ENCODE data around the gene BCL2L15. TPM values are rescaled to one million over a fixed set of nuclear protein-coding genes. Genes with fewer than 3 reads are reported as not detected.

The BCL2L15 gene
- total and polyA plus RNA-seq, 4 experiments from 2014 or later: 0.75 to 2.1 (median 1.3) TPM

GRCh38 chr1:113924473-113924872 lies 37.1 kb upstream of the BCL2L15 start:
- Histone ChIP-seq H3K36me3 (ENCODE audit: insufficient read depth, low read length) (no peaks in the 10 kb centered on the region), H3K27me3 (ENCODE audit: insufficient read depth, low read length) (no peaks in the 10 kb centered on the region), H3K4me3 (ENCODE audit: low read length in 2 of 2) (no peak overlapping the region), H3K4me1 (ENCODE audit: insufficient read depth, low read length) (peaks cover 7% of the 10 kb centered on the region), H3K27ac (ENCODE audit: low read depth, low read length) (no peak overlapping the region), H3K9me3 (ENCODE audit: control insufficient read depth in 1 of 2, low read length in 2 of 2) (no peaks in the 10 kb centered on the region)
- CTCF ChIA-PET (ENCODE audit: partially characterized antibody): interaction anchor here (0.6 to 1.2 kb wide), 5 partner anchors 10 to 89 kb away, joined by 3 read pairs; no protein-coding TSS in a partner anchor
- Mint-ChIP-seq H3K4me3 (no peak overlapping the region), H3K27ac (no peak overlapping the region), H3K36me3 (peaks cover 0 to 10% of the 10 kb centered on the region in 2 donors), H3K27me3 (peaks cover 0 to 2% of the 10 kb centered on the region in 2 donors), H3K4me1 (peaks cover 13 to 20% (median 15%) of the 10 kb centered on the region in 4 donors), H3K9me3 (no peaks in the 10 kb centered on the region)
- intact Hi-C loops (cut with micrococcal nuclease): no loop called here
- DNase-seq: no peak
- POLR2A ChIA-PET (ENCODE audit: partially characterized antibody): interaction anchor here (1.5 to 9.3 kb wide), 2 partner anchors 11 to 19 kb away, joined by 4 to 277 read pairs; partner anchors contain the start of genes AP4B1 and DCLRE1B

- peaks cover 3 to 5% (median 4%) of the 10 kb centered on the region in 4 donors for H3K4me1 Mint-ChIP-seq
- H3K27me3 Mint-ChIP-seq: peaks cover 0 to 3% of the 10 kb centered on the region in 2 donors
- Histone ChIP-seq H3K27me3 (ENCODE audit: insufficient read depth, low read length) (no peaks in the 10 kb centered on the region), H3K36me3 (ENCODE audit: insufficient read depth, low read length) (no peaks in the 10 kb centered on the region), H3K4me1 (ENCODE audit: insufficient read depth, low read length) (no peaks in the 10 kb centered on the region), H3K27ac (ENCODE audit: low read depth, low read length) (no peak overlapping the region), H3K4me3 (ENCODE audit: low read length in 2 of 2) (no peak overlapping the region), H3K9me3 (ENCODE audit: control insufficient read depth in 1 of 2, low read length in 2 of 2) (no peaks in the 10 kb centered on the region)
- no peaks in the 10 kb centered on the region for H3K9me3 Mint-ChIP-seq
- DNase-seq: no peak
- intact Hi-C loops (cut with micrococcal nuclease): no loop called here
- no peaks in the 10 kb centered on the region for H3K36me3 Mint-ChIP-seq
- ChIA-PET CTCF (ENCODE audit: partially characterized antibody) (no interaction called here), POLR2A (ENCODE audit: partially characterized antibody) (no interaction called here)
- H3K27ac Mint-ChIP-seq: no peak overlapping the region
- H3K4me3 Mint-ChIP-seq: no peak overlapping the region
These were observed 35.6 kb upstream of the BCL2L15 start for GRCh38 chr1:113922957-113923356.

DNA sequence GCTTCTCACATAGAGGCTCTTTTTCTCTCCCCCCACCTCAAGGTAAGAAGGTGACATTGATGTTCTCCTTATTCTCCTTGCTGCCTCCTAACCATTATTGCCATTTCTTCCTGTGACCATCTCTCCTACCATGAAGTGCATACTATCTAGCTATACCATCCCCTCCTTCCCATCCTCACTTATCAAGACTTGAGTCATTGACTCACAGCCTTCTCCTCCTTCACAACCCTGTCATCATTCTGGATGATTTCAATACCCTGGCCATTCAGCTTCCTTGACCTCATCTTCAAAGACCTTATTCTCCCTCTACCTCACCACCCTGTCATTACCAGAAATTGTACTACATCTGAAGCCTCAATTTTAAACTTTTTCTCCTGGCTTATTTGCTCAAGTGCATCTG lies 30.9 kb upstream of the BCL2L15 start:
- H3K36me3 ChIP-seq (ENCODE audit: insufficient read depth, low read length): no peaks in the 10 kb centered on the region
- H3K36me3 Mint-ChIP-seq: peaks cover 0 to 3% of the 10 kb centered on the region in 2 donors
- H3K4me3 ChIP-seq (ENCODE audit: low read length in 2 of 2): no peak overlapping the region
- no peak overlapping the region for H3K27ac Mint-ChIP-seq
- DNase-seq: no peak
- no peak overlapping the region for H3K27ac ChIP-seq (ENCODE audit: low read depth, low read length)
- H3K9me3 ChIP-seq (ENCODE audit: control insufficient read depth in 1 of 2, low read length in 2 of 2): no peaks in the 10 kb centered on the region
- H3K4me1 ChIP-seq (ENCODE audit: insufficient read depth, low read length): no peaks in the 10 kb centered on the region
- POLR2A ChIA-PET (ENCODE audit: partially characterized antibody): interaction anchor here (0.5 to 4.8 kb wide), 2 partner anchors 12 to 953 kb away, joined by 3 to 25 read pairs; partner anchors contain the start of gene HIPK1
- intact Hi-C loops (cut with micrococcal nuclease): no loop called here
- peaks cover 0 to 2% (median 0%) of the 10 kb centered on the region in 4 donors for H3K4me1 Mint-ChIP-seq
- H3K9me3 Mint-ChIP-seq: no peaks in the 10 kb centered on the region
- CTCF ChIA-PET (ENCODE audit: partially characterized antibody): interaction anchor here (1.2 kb wide), 1 partner anchor 12 kb away, joined by 6 read pairs; no protein-coding TSS in a partner anchor
- H3K27me3 ChIP-seq (ENCODE audit: insufficient read depth, low read length): no peaks in the 10 kb centered on the region
- H3K27me3 Mint-ChIP-seq: peaks cover 0 to 3% of the 10 kb centered on the region in 2 donors
- no peak overlapping the region for H3K4me3 Mint-ChIP-seq

DNA sequence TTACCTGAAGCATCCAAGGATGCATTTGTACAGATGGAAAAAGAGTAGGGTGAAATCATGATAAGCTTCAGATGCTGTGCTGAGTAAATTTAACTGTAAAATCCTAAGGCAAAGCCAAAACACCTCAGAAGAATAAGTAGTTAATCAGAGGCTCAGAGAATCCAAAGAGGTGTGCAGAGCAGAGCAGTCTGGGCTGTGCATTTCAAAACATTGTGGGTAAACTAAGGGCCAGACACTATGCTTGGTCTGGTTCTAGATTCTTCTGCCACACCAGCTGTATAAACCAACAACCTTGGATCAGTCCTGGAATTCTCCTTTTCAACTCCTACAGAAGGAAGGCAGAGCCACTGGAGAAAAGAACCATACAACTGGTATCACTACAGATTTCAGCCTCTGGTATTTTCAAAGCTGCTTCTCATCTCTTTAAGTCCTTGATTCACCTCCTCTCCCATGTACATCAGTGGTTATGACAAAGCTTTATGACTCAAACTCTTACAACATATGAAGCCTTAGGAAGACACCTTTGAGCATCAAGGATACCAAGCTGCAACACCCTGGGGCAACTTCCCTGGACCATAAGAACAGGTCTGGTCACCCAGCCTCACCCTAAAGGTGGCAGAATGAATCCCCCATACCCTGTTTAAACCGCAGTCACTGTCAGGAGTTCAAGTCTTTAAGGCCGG lies 30.2 kb upstream of the BCL2L15 start:
- peaks cover 0 to 2% (median 0%) of the 10 kb centered on the region in 4 donors for H3K4me1 Mint-ChIP-seq
- H3K27ac Mint-ChIP-seq: no peak overlapping the region
- H3K36me3 ChIP-seq (ENCODE audit: insufficient read depth, low read length): peaks cover under 1% of the 10 kb centered on the region
- H3K27me3 ChIP-seq (ENCODE audit: insufficient read depth, low read length): no peaks in the 10 kb centered on the region
- DNase-seq: no peak
- H3K27me3 Mint-ChIP-seq: peaks cover 0 to 3% of the 10 kb centered on the region in 2 donors
- H3K4me3 ChIP-seq (ENCODE audit: low read length in 2 of 2): no peak overlapping the region
- intact Hi-C loops (cut with micrococcal nuclease): no loop called here
- no peak overlapping the region for H3K4me3 Mint-ChIP-seq
- POLR2A ChIA-PET (ENCODE audit: partially characterized antibody): interaction anchor here (0.5 to 4.8 kb wide), 2 partner anchors 12 to 952 kb away, joined by 3 to 25 read pairs; partner anchors contain the start of gene HIPK1
- CTCF ChIA-PET (ENCODE audit: partially characterized antibody): interaction anchor here (1.2 kb wide), 1 partner anchor 12 kb away, joined by 6 read pairs; no protein-coding TSS in a partner anchor
- H3K9me3 Mint-ChIP-seq: no peaks in the 10 kb centered on the region
- no peaks in the 10 kb centered on the region for H3K9me3 ChIP-seq (ENCODE audit: control insufficient read depth in 1 of 2, low read length in 2 of 2)
- no peak overlapping the region for H3K27ac ChIP-seq (ENCODE audit: low read depth, low read length)
- peaks cover under 1 to 3% of the 10 kb centered on the region in 2 donors for H3K36me3 Mint-ChIP-seq
- H3K4me1 ChIP-seq (ENCODE audit: insufficient read depth, low read length): no peaks in the 10 kb centered on the region

DNA sequence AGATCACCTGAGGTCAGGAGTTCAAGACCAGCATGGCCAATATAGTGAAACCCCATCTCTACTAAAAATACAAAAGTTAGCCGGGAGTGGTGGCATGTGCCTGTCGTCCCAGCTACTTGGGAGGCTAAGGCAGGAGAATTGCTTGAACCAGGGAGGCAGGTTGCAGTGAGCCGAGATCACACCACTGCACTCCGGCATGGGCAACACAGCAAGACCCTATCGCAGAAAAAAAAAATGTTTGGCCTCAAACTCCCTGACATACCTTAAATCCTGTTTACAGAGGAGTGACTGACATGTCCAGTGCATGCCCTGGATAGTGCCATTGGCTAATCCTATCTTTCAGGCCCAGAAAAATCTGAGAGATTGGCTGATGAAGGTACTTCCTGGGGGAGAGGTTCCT lies 29.6 kb upstream of the BCL2L15 start:
- Mint-ChIP-seq H3K27ac (no peak overlapping the region), H3K9me3 (no peaks in the 10 kb centered on the region), H3K27me3 (peaks cover 0 to 3% of the 10 kb centered on the region in 2 donors), H3K4me3 (no peak overlapping the region), H3K36me3 (peaks cover 3 to 4% of the 10 kb centered on the region in 2 donors), H3K4me1 (peaks cover 0 to 2% (median 0%) of the 10 kb centered on the region in 4 donors)
- no peak for DNase-seq
- intact Hi-C loops (cut with micrococcal nuclease): no loop called here
- H3K27ac ChIP-seq (ENCODE audit: low read depth, low read length): no peak overlapping the region
- H3K4me1 ChIP-seq (ENCODE audit: insufficient read depth, low read length): no peaks in the 10 kb centered on the region
- no peaks in the 10 kb centered on the region for H3K9me3 ChIP-seq (ENCODE audit: control insufficient read depth in 1 of 2, low read length in 2 of 2)
- ChIA-PET CTCF (ENCODE audit: partially characterized antibody) (no interaction called here), POLR2A (ENCODE audit: partially characterized antibody) (interaction anchor here (4.8 kb wide), 1 partner anchor 13 kb away, joined by 25 read pairs; the partner anchor contains the start of gene HIPK1)
- no peaks in the 10 kb centered on the region for H3K27me3 ChIP-seq (ENCODE audit: insufficient read depth, low read length)
- no peak overlapping the region for H3K4me3 ChIP-seq (ENCODE audit: low read length in 2 of 2)
- H3K36me3 ChIP-seq (ENCODE audit: insufficient read depth, low read length): peaks cover 5% of the 10 kb centered on the region

DNA sequence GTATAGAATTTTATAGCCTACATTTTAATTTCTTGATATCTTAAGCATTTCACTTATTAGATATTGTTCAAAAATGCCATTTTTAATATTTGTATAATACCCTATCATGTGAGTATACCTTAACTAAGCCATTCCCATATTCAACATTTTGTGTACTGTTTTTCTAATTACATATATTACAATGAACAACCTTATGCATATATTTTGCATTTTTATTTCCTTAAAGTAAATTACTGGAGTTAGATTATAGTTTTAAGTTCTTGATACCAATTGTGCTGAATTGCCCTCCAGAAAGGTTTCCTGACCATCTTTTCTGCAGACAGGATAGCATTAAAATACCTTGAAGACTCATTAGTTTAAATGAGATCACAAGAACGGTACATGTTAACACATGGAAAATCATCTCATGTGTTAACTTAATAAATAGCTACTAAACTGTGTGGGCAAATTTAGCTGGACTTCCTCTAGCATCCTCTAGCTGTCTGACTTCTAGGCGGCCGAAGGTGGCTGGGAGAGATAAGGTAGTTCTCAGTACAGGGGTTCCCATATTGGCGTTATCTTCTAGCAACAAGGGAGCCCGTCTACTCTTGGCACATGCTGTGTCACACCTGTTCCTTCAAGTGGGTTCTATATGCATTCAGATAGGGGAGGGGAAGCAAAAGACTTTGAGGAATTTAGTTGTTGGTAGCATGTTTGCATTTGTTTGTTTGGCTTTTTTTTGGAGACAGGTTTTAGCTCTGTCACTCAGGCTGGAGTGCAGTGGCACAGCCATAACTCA lies 26.7 kb upstream of the BCL2L15 start:
- Mint-ChIP-seq H3K36me3 (peaks cover 20 to 28% of the 10 kb centered on the region in 2 donors), H3K27me3 (no peaks in the 10 kb centered on the region), H3K4me1 (peaks cover 0 to 6% (median 2%) of the 10 kb centered on the region in 4 donors), H3K4me3 (no peak overlapping the region), H3K9me3 (no peaks in the 10 kb centered on the region), H3K27ac (peak overlapping the region in 1 of 7 donors; percentile 37)
- Histone ChIP-seq H3K4me3 (ENCODE audit: low read length in 2 of 2) (no peak overlapping the region), H3K9me3 (ENCODE audit: control insufficient read depth in 1 of 2, low read length in 2 of 2) (no peaks in the 10 kb centered on the region), H3K36me3 (ENCODE audit: insufficient read depth, low read length) (peaks cover 16% of the 10 kb centered on the region), H3K27me3 (ENCODE audit: insufficient read depth, low read length) (no peaks in the 10 kb centered on the region), H3K27ac (ENCODE audit: low read depth, low read length) (no peak overlapping the region), H3K4me1 (ENCODE audit: insufficient read depth, low read length) (no peaks in the 10 kb centered on the region)
- intact Hi-C loops (cut with micrococcal nuclease): no loop called here
- no peak for DNase-seq
- ChIA-PET POLR2A (ENCODE audit: partially characterized antibody) (interaction anchor here (1.0 kb wide), 3 partner anchors 10 to 15 kb away, joined by 3 to 5 read pairs (median 4); partner anchors contain the start of genes AP4B1 and HIPK1), CTCF (ENCODE audit: partially characterized antibody) (interaction anchor here (0.9 to 1.5 kb wide), 2 partner anchors 9 to 10 kb away, joined by 3 to 4 read pairs; partner anchors contain the start of genes AP4B1 and DCLRE1B)

GRCh38 chr1:113913312-113913668 lies 25.9 kb upstream of the BCL2L15 start:
- POLR2A ChIA-PET (ENCODE audit: partially characterized antibody): interaction anchor here (1.0 kb wide), 3 partner anchors 9 to 16 kb away, joined by 3 to 5 read pairs (median 4); partner anchors contain the start of genes AP4B1 and HIPK1
- Mint-ChIP-seq H3K27ac (peak overlapping the region in 1 of 7 donors; percentile 69), H3K36me3 (peaks cover 24 to 32% of the 10 kb centered on the region in 2 donors)

More at GRCh38 chr1:113913312-113913668, 25.9 kb upstream of the BCL2L15 start:
- Mint-ChIP-seq H3K9me3 (no peaks in the 10 kb centered on the region), H3K4me3 (no peak overlapping the region), H3K4me1 (peaks cover 0 to 8% (median 4%) of the 10 kb centered on the region in 4 donors), H3K27me3 (no peaks in the 10 kb centered on the region)
- Histone ChIP-seq H3K36me3 (ENCODE audit: insufficient read depth, low read length) (peaks cover 17% of the 10 kb centered on the region), H3K27ac (ENCODE audit: low read depth, low read length) (no peak overlapping the region), H3K4me1 (ENCODE audit: insufficient read depth, low read length) (no peaks in the 10 kb centered on the region), H3K9me3 (ENCODE audit: control insufficient read depth in 1 of 2, low read length in 2 of 2) (no peaks in the 10 kb centered on the region), H3K4me3 (ENCODE audit: low read length in 2 of 2) (no peak overlapping the region), H3K27me3 (ENCODE audit: insufficient read depth, low read length) (no peaks in the 10 kb centered on the region)
- CTCF ChIA-PET (ENCODE audit: partially characterized antibody): interaction anchor here (0.6 to 1.5 kb wide), 3 partner anchors 9 to 42 kb away, joined by 3 to 5 read pairs (median 4); partner anchors contain the start of genes AP4B1, DCLRE1B and HIPK1
- no peak for DNase-seq
- intact Hi-C loops (cut with micrococcal nuclease): no loop called here
